ENCODE results near the gene MCOLN2. TPM values are rescaled to one million over a fixed set of nuclear protein-coding genes. Genes with fewer than 3 reads are reported as not detected.

Gene MCOLN2
- total RNA-seq, 2 experiments from 2014 or later = 104 to 188 TPM

- POLR2A ChIA-PET = no interaction called here
- H3K4me1 ChIP-seq (ENCODE audit: insufficient read depth, low read length, poor library complexity, severe bottlenecking) = no peaks in the 10 kb centered on the region
- H3K9me2 ChIP-seq (ENCODE audit: insufficient read depth, low read length) = no peaks in the 10 kb centered on the region
- no TSS peak for BruUV-seq (replicated peaks)
- CTCF ChIA-PET (ENCODE audit: unreplicated experiment) = no interaction called here
- H3K79me2 ChIP-seq (ENCODE audit: insufficient read depth, low read depth, low read length) = no peaks in the 10 kb centered on the region
- H4K20me1 ChIP-seq (ENCODE audit: insufficient read depth, low read length) = no peaks in the 10 kb centered on the region
- intact Hi-C loops (cut with micrococcal nuclease; ENCODE audit: unreplicated experiment) = no loop called here
- H3K27ac ChIP-seq (ENCODE audit: low read depth, low read length, poor library complexity, severe bottlenecking) = no peak overlapping the region
- no peak for DNase-seq (ENCODE audit: low spot score)
- no peak for TF ChIP-seq EZH2phosphoT487 (IDR thresholded peaks at IDR 0.05; ENCODE audit: borderline replicate concordance, low read depth, low read length)
- no peak for TF ChIP-seq CTCF (conservative IDR thresholded peaks at IDR 0.05; ENCODE audit: low read length)
- H3K4me3 ChIP-seq (ENCODE audit: low read depth, low read length, poor library complexity, severe bottlenecking) = no peak overlapping the region
- H3K4me2 ChIP-seq (ENCODE audit: low read length) = no peak overlapping the region
- H3K36me3 ChIP-seq (ENCODE audit: insufficient read depth, low read length) = no peaks in the 10 kb centered on the region
- no peak overlapping the region for H2AFZ ChIP-seq (ENCODE audit: low read length)
- H3K9me3 ChIP-seq (ENCODE audit: low read length) = no peaks in the 10 kb centered on the region
Observed at GRCh38 chr1:84899969-84900368, 96.9 kb downstream of the MCOLN2 start.

GRCh38 chr1:84896279-84896678, 100.6 kb downstream of the MCOLN2 start:
- no peak overlapping the region for H3K4me3 ChIP-seq (ENCODE audit: low read depth, low read length, poor library complexity, severe bottlenecking)
- H3K9me3 ChIP-seq (ENCODE audit: low read length) = no peaks in the 10 kb centered on the region
- no peak overlapping the region for H3K27ac ChIP-seq (ENCODE audit: low read depth, low read length, poor library complexity, severe bottlenecking)
- H3K79me2 ChIP-seq (ENCODE audit: insufficient read depth, low read depth, low read length) = no peaks in the 10 kb centered on the region
- H3K36me3 ChIP-seq (ENCODE audit: insufficient read depth, low read length) = no peaks in the 10 kb centered on the region
- intact Hi-C loops (cut with micrococcal nuclease; ENCODE audit: unreplicated experiment) = no loop called here
- no TSS peak for BruUV-seq (replicated peaks)
- no peaks in the 10 kb centered on the region for H3K4me1 ChIP-seq (ENCODE audit: insufficient read depth, low read length, poor library complexity, severe bottlenecking)
- no peaks in the 10 kb centered on the region for H3K9me2 ChIP-seq (ENCODE audit: insufficient read depth, low read length)
- no peaks in the 10 kb centered on the region for H4K20me1 ChIP-seq (ENCODE audit: insufficient read depth, low read length)
- no peak overlapping the region for H2AFZ ChIP-seq (ENCODE audit: low read length)
- ChIA-PET CTCF (ENCODE audit: unreplicated experiment) (no interaction called here), POLR2A (interaction anchor here (0.6 to 1.1 kb wide), 2 partner anchors 10 to 27 kb away, joined by 3 read pairs; no protein-coding TSS in a partner anchor)
- TF ChIP-seq EZH2phosphoT487 (IDR thresholded peaks at IDR 0.05; ENCODE audit: borderline replicate concordance, low read depth, low read length) = no peak
- DNase-seq (ENCODE audit: low spot score) = no peak
- no peak overlapping the region for H3K4me2 ChIP-seq (ENCODE audit: low read length)

GRCh38 chr1:84892705-84893618, 104.0 kb downstream of the MCOLN2 start, which contains the start of gene LPAR3:
Gene LPAR3 (minus strand): TSS chr1:84893206. CDS start chr1:84866120, 27,086 bp downstream.
- H3K9me2 ChIP-seq (ENCODE audit: insufficient read depth, low read length) = no peaks in the 10 kb centered on the region
- no peaks in the 10 kb centered on the region for H3K36me3 ChIP-seq (ENCODE audit: insufficient read depth, low read length)
- H3K4me1 ChIP-seq (ENCODE audit: insufficient read depth, low read length, poor library complexity, severe bottlenecking) = no peaks in the 10 kb centered on the region
- ChIA-PET POLR2A (interaction anchor here (0.7 kb wide), 1 partner anchor 43 kb away, joined by 3 read pairs; no protein-coding TSS in a partner anchor), CTCF (ENCODE audit: unreplicated experiment) (no interaction called here)
- no peaks in the 10 kb centered on the region for H3K9me3 ChIP-seq (ENCODE audit: low read length)
- no peaks in the 10 kb centered on the region for H4K20me1 ChIP-seq (ENCODE audit: insufficient read depth, low read length)
- no peak for DNase-seq (ENCODE audit: low spot score)
- no TSS peak for BruUV-seq (replicated peaks)
- TF ChIP-seq EZH2phosphoT487 (IDR thresholded peaks at IDR 0.05; ENCODE audit: borderline replicate concordance, low read depth, low read length) = no peak
- no peak for TF ChIP-seq CTCF (conservative IDR thresholded peaks at IDR 0.05; ENCODE audit: low read length)
- intact Hi-C loops (cut with micrococcal nuclease; ENCODE audit: unreplicated experiment) = no loop called here
- no peaks in the 10 kb centered on the region for H3K79me2 ChIP-seq (ENCODE audit: insufficient read depth, low read depth, low read length)
- no peak within 1 kb of the TSS for H3K4me3 ChIP-seq (ENCODE audit: low read depth, low read length, poor library complexity, severe bottlenecking)
- no peak within 1 kb of the TSS for H3K27ac ChIP-seq (ENCODE audit: low read depth, low read length, poor library complexity, severe bottlenecking)
- no peak within 1 kb of the TSS for H2AFZ ChIP-seq (ENCODE audit: low read length)
- H3K4me2 ChIP-seq (ENCODE audit: low read length) = no peak within 1 kb of the TSS
